SK-N-SH (cell line): ENCODE data around the gene STYXL1. TPM values are rescaled to one million over a fixed set of nuclear protein-coding genes. Genes with fewer than 3 reads are reported as not detected.

ENCODE experiments used
- CTCF ChIA-PET: fragments of 300-600, 350-600 bp; formaldehyde crosslinking; extraction: SDS; loops from one replicate; lab custom pipeline; 2021; lab: Yijun Ruan, JAX
- POLR2A ChIA-PET: fragments of 350-600 bp; sonication (Branson Sonifier 250); formaldehyde crosslinking; extraction: SDS; loops from one replicate; lab custom pipeline; 2020; ENCODE audit warnings: antibody characterized with exemption, inconsistent platforms; lab: Yijun Ruan, JAX
- DNase-seq: peaks from one replicate; pipeline ENCODE4 v3.0.0; 2012
- H2AFZ ChIP-seq: fragments of 200-600 bp; sonication (generic); 2 replicates; pipeline ENCODE4 v1.8.1; 2016; ENCODE audit warnings: antibody characterized with exemption, mild to moderate bottlenecking, low read depth
- H3F3A ChIP-seq: fragments of 200-600 bp; sonication (generic); replicated peaks from 2 replicates; pipeline ENCODE3; 2016; ENCODE audit warnings: antibody characterized with exemption, mild to moderate bottlenecking; ENCODE audit not compliant: insufficient read depth
- H3K27ac ChIP-seq, 2 experiments: fragments of 200-500 bp in 1 of 2; fragments of 200-600 bp in 1 of 2; sonication (Bioruptor generic) in 1 of 2; sonication (generic), shearing (Covaris generic) in 1 of 2; 2 replicates each; pipeline versions ENCODE4 v1.5.1 to v1.6.1; 2014 to 2016; ENCODE audit warnings: low read depth in 2 of 2, inconsistent platforms in 1 of 2, low read length in 1 of 2, mild to moderate bottlenecking in 1 of 2, mixed read lengths in 1 of 2
- H3K27me3 ChIP-seq: fragments of 200-600 bp; sonication (generic), shearing (Covaris generic); 2 replicates; pipeline ENCODE4 v1.6.1; 2016; ENCODE audit warnings: mixed run types; ENCODE audit not compliant: insufficient read depth
- H3K36me3 ChIP-seq, 2 experiments: fragments of 200-500 bp in 1 of 2; fragments of 200-600 bp in 1 of 2; sonication (Bioruptor generic) in 1 of 2; sonication (generic) in 1 of 2; replicated peaks in 1 of 2; 2 replicates each; pipeline versions ENCODE3 to v1.5.1; 2014 to 2016; ENCODE audit warnings: low read length in 1 of 2, mild to moderate bottlenecking in 1 of 2; ENCODE audit not compliant: insufficient read depth in 2 of 2, control insufficient read depth in 1 of 2
- H3K4me1 ChIP-seq, 2 experiments: fragments of 200-500 bp in 1 of 2; fragments of 200-600 bp in 1 of 2; sonication (Bioruptor generic) in 1 of 2; sonication (generic), shearing (Covaris generic) in 1 of 2; 2 replicates each; pipeline versions ENCODE4 v1.5.1 to v1.6.1; 2014 to 2016; ENCODE audit warnings: low read depth in 1 of 2, low read length in 1 of 2, mixed run types in 1 of 2; ENCODE audit not compliant: insufficient read depth in 2 of 2, control insufficient read depth in 1 of 2
- H3K4me2 ChIP-seq: fragments of 200-600 bp; sonication (generic), shearing (Covaris generic); 2 replicates; pipeline ENCODE4 v1.6.1; 2017; ENCODE audit warnings: mixed run types
- H3K4me3 ChIP-seq, 2 experiments: fragments of 200-500 bp in 1 of 2; fragments of 200-600 bp in 1 of 2; sonication (Bioruptor generic) in 1 of 2; sonication (generic), shearing (Covaris generic) in 1 of 2; 2 replicates each; pipeline versions ENCODE4 v1.5.1 to v1.8.1; 2014 to 2016; ENCODE audit warnings: low read depth in 2 of 2, inconsistent platforms in 1 of 2, low read length in 1 of 2, mild to moderate bottlenecking in 1 of 2, mixed read lengths in 1 of 2, moderate library complexity in 1 of 2
- H3K79me2 ChIP-seq: fragments of 200-600 bp; sonication (generic); 2 replicates; pipeline ENCODE4 v1.8.1; 2017; ENCODE audit warnings: mild to moderate bottlenecking; ENCODE audit not compliant: insufficient read depth
- H3K9ac ChIP-seq: fragments of 200-600 bp; sonication (generic); 2 replicates; pipeline ENCODE4 v1.6.1; 2017; ENCODE audit warnings: mixed run types
- H3K9me2 ChIP-seq: fragments of 200-600 bp; sonication (generic); 2 replicates; pipeline ENCODE4 v1.6.1; 2017; ENCODE audit warnings: mixed run types
- H3K9me3 ChIP-seq: fragments of 200-600 bp; sonication (generic); 2 replicates; pipeline ENCODE4 v1.6.1; 2017; ENCODE audit warnings: mixed run types, mild to moderate bottlenecking, moderate library complexity
- H4K20me1 ChIP-seq: fragments of 200-600 bp; sonication (generic); 2 replicates; pipeline ENCODE4 v1.6.1; 2017; ENCODE audit warnings: mild to moderate bottlenecking, mixed run types; ENCODE audit not compliant: insufficient read depth
- ELF1 ChIP-seq: IDR thresholded peaks from 2 replicates; pipeline ENCODE4 v1.4.0; 2012
- EZH2phosphoT487 ChIP-seq: fragments of 200-600 bp; sonication (generic); IDR thresholded peaks from 2 replicates; pipeline ENCODE4 v1.6.1; 2017; ENCODE audit warnings: low read depth, mixed run types, mild to moderate bottlenecking, antibody characterized with exemption, moderate library complexity, borderline replicate concordance
- FOXM1 ChIP-seq: IDR thresholded peaks from 2 replicates; pipeline ENCODE4 v1.4.0; 2012; ENCODE audit warnings: low read depth, mild to moderate bottlenecking
- MEF2A ChIP-seq: IDR thresholded peaks from 2 replicates; pipeline ENCODE4 v1.4.0; 2012; ENCODE audit warnings: low read depth, borderline replicate concordance
- MXI1 ChIP-seq: IDR thresholded peaks from 2 replicates; pipeline ENCODE4 v1.6.1; 2012; ENCODE audit warnings: mild to moderate bottlenecking, low read depth, low read length, improper control_type of control experiment
- NFIC ChIP-seq: IDR thresholded peaks from 2 replicates; pipeline ENCODE4 v1.4.0; 2012; ENCODE audit warnings: borderline replicate concordance
- NRF1 ChIP-seq: IDR thresholded peaks from 2 replicates; pipeline ENCODE4 v1.6.1; 2012; ENCODE audit warnings: low read depth, mild to moderate bottlenecking, low read length
- PBX3 ChIP-seq: IDR thresholded peaks from 2 replicates; pipeline ENCODE4; 2012
- POLR2AphosphoS5 ChIP-seq: IDR thresholded peaks from 2 replicates; pipeline ENCODE4 v1.6.1; 2012; ENCODE audit warnings: low read depth, low read length
- RFX5 ChIP-seq: IDR thresholded peaks from 2 replicates; pipeline ENCODE4 v1.6.1; 2012; ENCODE audit warnings: mild to moderate bottlenecking, improper control_type of control experiment, low read length
- SIN3A ChIP-seq: IDR thresholded peaks from 2 replicates; pipeline ENCODE4 v1.6.1; 2012; ENCODE audit warnings: low read depth, mild to moderate bottlenecking, low read length, moderate library complexity, borderline replicate concordance
- SMC3 ChIP-seq: IDR thresholded peaks from 2 replicates; pipeline ENCODE4 v1.6.1; 2012; ENCODE audit warnings: low read depth, low read length, improper control_type of control experiment
- TAF1 ChIP-seq: IDR thresholded peaks from 2 replicates; pipeline ENCODE4 v1.6.1; 2012; ENCODE audit warnings: low read depth, mild to moderate bottlenecking, low read length, moderate library complexity, borderline replicate concordance
- TCF12 ChIP-seq: IDR thresholded peaks from 2 replicates; pipeline ENCODE4 v1.4.0; 2012
- TEAD4 ChIP-seq: IDR thresholded peaks from 2 replicates; pipeline ENCODE4 v1.4.0; 2012; ENCODE audit warnings: mild to moderate bottlenecking, borderline replicate concordance; ENCODE audit not compliant: insufficient read depth
- WGBS: methylation state at CpG from one replicate; pipeline ENCODE4 v1.1.6; 2017; ENCODE audit warnings: low lambda C conversion rate; 5-methylcytosine and 5-hydroxymethylcytosine counted together
- polyA plus RNA-seq, 3 experiments: library from polyadenylated mRNA; depleted of rRNA; stranded (reverse); fragments of >200 nt; gene quantifications; 2 replicates each; pipeline ENCODE4 v1.2.3, GENCODE V29; 2012
- TF ChIP-seq, protein P1 (sequence below): fragments of 150-350 bp; IDR thresholded peaks from 2 replicates; pipeline ENCODE4 v1.6.1; 2016; ENCODE audit warnings: mild to moderate bottlenecking, low read depth, low read length
- TF ChIP-seq, protein P2 (sequence below): IDR thresholded peaks from 2 replicates; pipeline ENCODE4 v1.4.0; 2012; ENCODE audit warnings: low read depth, borderline replicate concordance
- TF ChIP-seq, protein P3 (sequence below): fragments of 150-350 bp; IDR thresholded peaks from 2 replicates; pipeline ENCODE4 v1.6.1; 2017; ENCODE audit warnings: antibody characterized with exemption, low read length, low read depth, borderline replicate concordance

The STYXL1 gene
- polyA plus RNA-seq, 1 of the 3 experiments (the other 2 are of a cell fraction), result 86.6 TPM

GRCh38 chr7:75965617-75966016 is 82.2 kb downstream of the STYXL1 start (continued):
- TF ChIP-seq, protein P1, sequence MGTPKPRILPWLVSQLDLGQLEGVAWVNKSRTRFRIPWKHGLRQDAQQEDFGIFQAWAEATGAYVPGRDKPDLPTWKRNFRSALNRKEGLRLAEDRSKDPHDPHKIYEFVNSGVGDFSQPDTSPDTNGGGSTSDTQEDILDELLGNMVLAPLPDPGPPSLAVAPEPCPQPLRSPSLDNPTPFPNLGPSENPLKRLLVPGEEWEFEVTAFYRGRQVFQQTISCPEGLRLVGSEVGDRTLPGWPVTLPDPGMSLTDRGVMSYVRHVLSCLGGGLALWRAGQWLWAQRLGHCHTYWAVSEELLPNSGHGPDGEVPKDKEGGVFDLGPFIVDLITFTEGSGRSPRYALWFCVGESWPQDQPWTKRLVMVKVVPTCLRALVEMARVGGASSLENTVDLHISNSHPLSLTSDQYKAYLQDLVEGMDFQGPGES, result no peak
- TF ChIP-seq ELF1 (no peak), POLR2AphosphoS5 (no peak), SMC3 (no peak), EZH2phosphoT487 (no peak), TCF12 (no peak)
- TF ChIP-seq, protein P2, sequence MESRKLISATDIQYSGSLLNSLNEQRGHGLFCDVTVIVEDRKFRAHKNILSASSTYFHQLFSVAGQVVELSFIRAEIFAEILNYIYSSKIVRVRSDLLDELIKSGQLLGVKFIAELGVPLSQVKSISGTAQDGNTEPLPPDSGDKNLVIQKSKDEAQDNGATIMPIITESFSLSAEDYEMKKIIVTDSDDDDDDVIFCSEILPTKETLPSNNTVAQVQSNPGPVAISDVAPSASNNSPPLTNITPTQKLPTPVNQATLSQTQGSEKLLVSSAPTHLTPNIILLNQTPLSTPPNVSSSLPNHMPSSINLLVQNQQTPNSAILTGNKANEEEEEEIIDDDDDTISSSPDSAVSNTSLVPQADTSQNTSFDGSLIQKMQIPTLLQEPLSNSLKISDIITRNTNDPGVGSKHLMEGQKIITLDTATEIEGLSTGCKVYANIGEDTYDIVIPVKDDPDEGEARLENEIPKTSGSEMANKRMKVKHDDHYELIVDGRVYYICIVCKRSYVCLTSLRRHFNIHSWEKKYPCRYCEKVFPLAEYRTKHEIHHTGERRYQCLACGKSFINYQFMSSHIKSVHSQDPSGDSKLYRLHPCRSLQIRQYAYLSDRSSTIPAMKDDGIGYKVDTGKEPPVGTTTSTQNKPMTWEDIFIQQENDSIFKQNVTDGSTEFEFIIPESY, result no peak
- TF ChIP-seq, protein P3, sequence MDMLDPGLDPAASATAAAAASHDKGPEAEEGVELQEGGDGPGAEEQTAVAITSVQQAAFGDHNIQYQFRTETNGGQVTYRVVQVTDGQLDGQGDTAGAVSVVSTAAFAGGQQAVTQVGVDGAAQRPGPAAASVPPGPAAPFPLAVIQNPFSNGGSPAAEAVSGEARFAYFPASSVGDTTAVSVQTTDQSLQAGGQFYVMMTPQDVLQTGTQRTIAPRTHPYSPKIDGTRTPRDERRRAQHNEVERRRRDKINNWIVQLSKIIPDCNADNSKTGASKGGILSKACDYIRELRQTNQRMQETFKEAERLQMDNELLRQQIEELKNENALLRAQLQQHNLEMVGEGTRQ, result no peak

- Histone ChIP-seq H2AFZ (no peak overlapping the region), H3F3A (peaks cover 5% of the 10 kb centered on the region), H3K27me3 (no peaks in the 10 kb centered on the region), H3K4me3 (no peak overlapping the region), H3K4me2 (no peak overlapping the region), H4K20me1 (no peaks in the 10 kb centered on the region), H3K27ac (peak overlapping the region in 1 of 2 experiments; percentile 24; a peak in 1 of 4 replicates), H3K9me2 (no peaks in the 10 kb centered on the region), H3K79me2 (no peaks in the 10 kb centered on the region), H3K36me3 (peaks cover 0 to under 1% of the 10 kb centered on the region in 2 experiments), H3K9me3 (no peaks in the 10 kb centered on the region), H3K9ac (no peak overlapping the region), H3K4me1 (peaks cover 0 to 41% of the 10 kb centered on the region in 2 experiments; a peak in 1 of 4 replicates)
- ChIA-PET CTCF (interaction anchor here (1.1 to 1.6 kb wide), 4 partner anchors 8 to 57 kb away, joined by 3 to 5 read pairs (median 3); no protein-coding TSS in a partner anchor), POLR2A (no interaction called here)
- DNase-seq, result peak; percentile 41
- 89% methylated on average over 9 of the region's 9 CpGs for WGBS
- TF ChIP-seq MEF2A (no peak), TEAD4 (no peak), NRF1 (no peak), TAF1 (no peak), EZH2phosphoT487 (no peak), ELF1 (no peak), TCF12 (no peak), SIN3A (no peak), PBX3 (no peak), MXI1 (no peak), FOXM1 (no peak), NFIC (no peak), RFX5 (no peak)
- TF ChIP-seq, protein P3, result no peak
- TF ChIP-seq, protein P1, result no peak
Observed at GRCh38 chr7:75963381-75963995, 84.3 kb downstream of the STYXL1 start.
